G401.6 (cell line): Measurements from ENCODE around the gene RAB35.
"Not testable (repeated sequence)": the region's sequence is repeated elsewhere in the genome, so short reads cannot be mapped to it uniquely, and the experiment has no call there.

Experiments used
- FAIRE-seq: peaks from 2 replicates; lab custom pipeline; 2012; peaks lifted over from hg19 to GRCh38; lab: Jason Lieb, UNC

RAB35 gene

GRCh38 chr12:120056739-120057138 is 59.8 kb downstream of the RAB35 start:
- FAIRE-seq: no peak

GRCh38 chr12:120055231-120056000 is 61.1 kb downstream of the RAB35 start:
- FAIRE-seq: no peak

DNA sequence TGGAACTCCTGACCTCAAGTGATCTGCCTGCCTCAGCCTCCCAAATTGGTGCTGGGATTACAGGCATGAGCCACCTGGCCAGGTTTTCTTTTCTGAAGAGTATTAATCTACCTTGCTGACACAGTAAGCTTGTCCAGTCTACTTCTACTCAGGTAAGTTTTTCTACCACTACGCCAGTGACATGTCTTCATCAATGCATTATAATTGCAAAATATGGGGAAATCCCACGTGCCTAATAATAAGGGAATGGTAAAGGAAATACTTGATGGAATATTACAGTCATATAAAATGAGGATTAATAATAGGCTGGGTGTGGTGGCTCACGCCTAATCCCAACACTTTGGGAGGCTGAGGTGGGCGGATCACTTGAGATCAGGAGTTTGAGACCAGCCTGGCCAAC is 62.3 kb downstream of the RAB35 start:
- no peak for FAIRE-seq

GRCh38 chr12:120051535-120051934 is 65.0 kb downstream of the RAB35 start:
- FAIRE-seq: no peak

GRCh38 chr12:120049426-120049825 is 67.1 kb downstream of the RAB35 start:
- no peak for FAIRE-seq

DNA sequence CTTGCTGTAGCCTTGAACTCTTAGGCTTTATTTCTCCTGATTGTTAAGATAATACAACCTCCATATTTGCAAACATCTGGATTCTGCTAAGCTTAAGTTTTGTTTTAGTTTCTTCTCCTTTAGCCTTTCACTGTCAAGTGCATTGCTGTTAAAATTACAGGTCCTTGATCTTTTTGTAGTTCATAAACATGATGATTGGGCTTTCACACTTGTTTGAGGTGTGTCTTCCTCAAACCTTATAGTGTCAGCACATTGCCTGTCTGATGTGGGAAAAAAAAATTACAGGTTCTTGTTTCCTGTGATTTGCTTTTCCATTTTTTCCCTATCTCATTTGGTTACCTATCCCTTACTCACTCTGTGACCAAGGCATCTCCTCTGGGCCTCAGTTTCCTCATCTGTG is 68.3 kb downstream of the RAB35 start:
- no peak for FAIRE-seq

- FAIRE-seq: no peak
Observed at GRCh38 chr12:120047072-120047471, 69.5 kb downstream of the RAB35 start.

DNA sequence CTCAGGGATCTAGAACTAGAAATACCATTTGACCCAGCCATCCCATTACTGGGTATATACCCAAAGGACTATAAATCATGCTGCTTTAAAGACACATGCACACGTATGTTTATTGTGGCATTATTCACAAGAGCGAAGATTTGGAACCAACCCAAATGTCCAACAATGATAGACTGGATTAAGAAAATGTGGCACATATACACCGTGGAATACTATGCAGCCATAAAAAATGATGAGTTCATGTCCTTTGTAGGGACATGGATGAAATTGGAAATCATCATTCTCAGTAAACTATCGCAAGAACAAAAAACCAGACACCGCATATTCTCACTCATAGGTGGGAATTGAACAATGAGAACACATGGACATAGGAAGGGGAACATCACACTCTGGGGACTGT is 71.2 kb downstream of the RAB35 start:
- not testable (repeated sequence) for FAIRE-seq
